Upper lobe of right lung (tissue), 1 donor: ENCODE measurements around the gene ITGAE. TPM values are rescaled to one million over a fixed set of nuclear protein-coding genes. Genes with fewer than 3 reads are reported as not detected.
A peak's percentile ranks its signal among the peaks of the same experiment; 100 is the strongest.

Experiments used
- ATAC-seq: fragments of 200-7000 bp; cut with Tn5 transposase; one replicate; pipeline ENCODE4 v1.9.1; 2020; ENCODE audit warnings: mild to moderate bottlenecking, moderate library complexity
- DNase-seq: peaks from one replicate; pipeline ENCODE4 v3.0.0-alpha.2; 2020
- H3K27ac ChIP-seq: fragments of 200-600 bp; one replicate; pipeline ENCODE4 v1.8.0; 2022
- H3K27me3 ChIP-seq: fragments of 200-600 bp; one replicate; pipeline ENCODE4 v1.8.0; 2022; ENCODE audit warnings: mild to moderate bottlenecking
- H3K36me3 ChIP-seq: fragments of 200-600 bp; one replicate; pipeline ENCODE4 v1.8.0; 2022
- H3K4me1 ChIP-seq: fragments of 200-600 bp; one replicate; pipeline ENCODE4 v1.8.0; 2022
- H3K4me3 ChIP-seq: fragments of 200-600 bp; one replicate; pipeline ENCODE4 v1.8.0; 2022; ENCODE audit warnings: mild to moderate bottlenecking
- H3K9me3 ChIP-seq: fragments of 200-600 bp; one replicate; pipeline ENCODE4 v1.8.0; 2022
- CTCF ChIP-seq: fragments of 200-600 bp; IDR thresholded peaks from one replicate; pipeline ENCODE4 v1.8.0; 2022; ENCODE audit warnings: antibody characterized with exemption
- intact Hi-C: fragments of 100-400 bp; cut with DNase I; formaldehyde crosslinking; loops from one replicate; pipeline ENCODE4 v1.11.0; 2022
- total RNA-seq: library from RNA; stranded (reverse); fragmentation: NEBNext Ultra II Directional; extraction: Animal tissue kit (Norgen Biotek cat#: 25700); gene quantifications from one replicate; pipeline ENCODE4 v1.2.1, GENCODE V29; 2021
- donor health status: DM: no; HTN: yes; CAD: no; lungs with severe emphysema.

ITGAE gene
- total RNA-seq, 1 donor from 2014 or later = 24.2 TPM

- DNase-seq (no peak), ATAC-seq (peak; percentile 55)
- intact Hi-C loops = no loop called here
- H3K27ac ChIP-seq = peak overlapping the region; percentile 75
- peaks cover 15% of the 10 kb centered on the region for H3K36me3 ChIP-seq
- no peak for TF ChIP-seq CTCF
- peak overlapping the region; percentile 23 for H3K4me3 ChIP-seq
- H3K27me3 ChIP-seq = no peaks in the 10 kb centered on the region
- peaks cover 20% of the 10 kb centered on the region for H3K4me1 ChIP-seq
- H3K9me3 ChIP-seq = no peaks in the 10 kb centered on the region
Observed at GRCh38 chr17:3802461-3803307, 1.7 kb upstream of the ITGAE start.

- no peak for DNase-seq
- Histone ChIP-seq H3K4me1 (peaks cover 20% of the 10 kb centered on the region), H3K4me3 (no peak overlapping the region), H3K9me3 (no peaks in the 10 kb centered on the region), H3K36me3 (peaks cover 6% of the 10 kb centered on the region), H3K27me3 (no peaks in the 10 kb centered on the region), H3K27ac (no peak overlapping the region)
- TF ChIP-seq CTCF = no peak
- ATAC-seq = no peak
- intact Hi-C loops = no loop called here
Observed at GRCh38 chr17:3801792-3802191, 804 bp upstream of the ITGAE start.

GRCh38 chr17:3801347-3801746 is 359 bp upstream of the ITGAE start:
- H3K9me3 ChIP-seq = no peaks in the 10 kb centered on the region
- TF ChIP-seq CTCF = no peak
- ATAC-seq (no peak), DNase-seq (no peak)
- H3K27me3 ChIP-seq = no peaks in the 10 kb centered on the region
- intact Hi-C loops = no loop called here
- no peak overlapping the region for H3K27ac ChIP-seq
- no peak overlapping the region for H3K4me3 ChIP-seq
- H3K36me3 ChIP-seq = peaks cover 2% of the 10 kb centered on the region
- H3K4me1 ChIP-seq = peaks cover 20% of the 10 kb centered on the region

- Histone ChIP-seq H3K4me3 (no peak overlapping the region), H3K9me3 (no peaks in the 10 kb centered on the region), H3K36me3 (no peaks in the 10 kb centered on the region), H3K4me1 (peaks cover 20% of the 10 kb centered on the region), H3K27me3 (no peaks in the 10 kb centered on the region), H3K27ac (peak overlapping the region; percentile 30)
- ATAC-seq (no peak), DNase-seq (no peak)
- intact Hi-C loops = no loop called here
- TF ChIP-seq CTCF = no peak
Observed at GRCh38 chr17:3799181-3799945, 1.6 kb downstream of the ITGAE start.

- peak overlapping the region; percentile 30 for H3K27ac ChIP-seq
- ATAC-seq (peak; percentile 60), DNase-seq (no peak)
- no peaks in the 10 kb centered on the region for H3K9me3 ChIP-seq
- TF ChIP-seq CTCF = no peak
- H3K27me3 ChIP-seq = no peaks in the 10 kb centered on the region
- H3K4me1 ChIP-seq = peaks cover 18% of the 10 kb centered on the region
- no peaks in the 10 kb centered on the region for H3K36me3 ChIP-seq
- no peak overlapping the region for H3K4me3 ChIP-seq
- intact Hi-C loops = no loop called here
Observed at GRCh38 chr17:3798273-3799180, 2.5 kb downstream of the ITGAE start.
